ENCODE data around the gene KIF18B.
A peak's percentile ranks its signal among the peaks of the same experiment; 100 is the strongest.

KIF18B gene

DNA sequence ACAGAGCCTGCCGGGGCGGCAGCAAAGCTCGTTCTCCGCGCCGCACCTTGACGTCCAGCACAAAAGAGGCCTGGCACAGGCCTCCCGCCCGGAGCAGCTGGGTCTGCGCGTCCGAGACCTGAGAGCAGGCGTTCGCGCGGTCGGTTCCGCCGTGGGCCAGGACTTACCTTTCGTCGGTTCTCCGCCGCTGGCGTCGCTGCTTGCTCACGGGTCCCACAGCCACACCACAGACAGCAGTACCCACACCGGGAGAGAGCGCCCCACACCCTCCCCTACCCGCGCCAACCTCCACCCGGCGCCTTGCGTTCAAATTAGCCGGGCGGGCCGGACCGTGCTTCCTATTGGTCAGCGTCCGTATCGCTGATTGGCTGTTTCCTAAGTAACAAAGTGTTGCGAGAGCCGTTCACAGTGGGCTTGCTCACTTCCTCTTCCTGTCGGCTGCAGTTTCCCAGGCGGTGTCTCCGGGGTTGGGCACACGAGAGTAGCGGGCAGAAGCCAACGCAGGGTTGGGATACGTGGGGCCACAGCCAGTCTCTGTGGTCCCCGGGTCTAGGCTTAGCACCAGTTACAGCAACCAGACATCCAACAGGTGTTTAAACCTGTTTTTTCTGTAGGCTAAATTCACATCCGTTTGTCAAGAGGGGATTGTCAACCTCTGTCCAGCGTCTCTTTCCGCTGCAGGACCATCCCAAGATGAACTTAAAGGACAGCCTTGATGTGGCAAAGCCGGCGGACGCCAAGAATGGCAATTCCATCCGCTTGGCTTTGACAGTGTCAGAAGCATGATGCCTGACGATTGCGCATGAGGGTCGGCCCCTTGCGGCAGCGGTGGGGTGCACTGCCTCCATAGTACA is at the start of gene KIF18B:
KIF18B (minus strand) TSS at position 313 of the 854 bp plus-strand sequence. CDS start 11,429 bp downstream, outside the sequence.
- DNase-seq, result peak; percentile 95

GRCh38 chr17:44996304-44996703 is 48.7 kb upstream of the KIF18B start:
- no peak for DNase-seq

- DNase-seq, result no peak
Observed at GRCh38 chr17:44995436-44996001, 47.9 kb upstream of the KIF18B start.

DNA sequence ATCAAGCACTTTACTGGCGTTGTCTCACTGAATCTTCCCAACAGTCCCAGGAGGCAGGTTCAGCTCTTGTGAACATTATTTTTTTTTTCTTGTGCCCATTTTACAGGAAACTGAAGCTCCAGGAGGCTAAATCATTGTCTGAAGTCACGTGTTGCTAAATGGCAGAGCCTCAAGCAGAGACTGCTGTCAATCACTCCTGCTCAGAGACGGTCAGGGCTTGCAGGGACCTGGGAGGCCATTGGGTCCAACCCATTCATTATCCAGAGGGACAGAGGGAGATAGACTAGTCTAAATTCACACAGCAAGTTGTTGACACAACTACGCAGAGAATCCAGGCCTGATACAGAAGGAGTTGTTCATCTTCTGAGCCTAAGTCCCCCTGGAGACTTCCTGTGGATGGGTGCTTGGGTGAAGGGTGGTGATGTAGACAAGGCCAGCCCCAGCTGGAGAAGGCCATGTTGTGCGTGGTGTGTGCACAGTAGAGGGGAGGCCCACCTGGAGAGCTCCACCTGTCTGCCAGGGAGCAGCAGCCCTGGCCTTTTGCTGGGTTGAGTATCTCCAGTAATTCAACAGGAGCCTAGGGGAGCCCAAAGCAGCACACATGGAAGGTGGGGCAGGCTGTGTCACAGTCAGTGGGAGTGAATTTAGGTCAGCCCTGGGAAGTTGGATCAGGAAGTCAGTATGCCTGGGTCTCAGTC is 44.8 kb upstream of the KIF18B start:
- DNase-seq, result no peak

GRCh38 chr17:44990994-44991393 is 43.4 kb upstream of the KIF18B start:
- DNase-seq, result peak; percentile 77

GRCh38 chr17:44989552-44990138 is 42.1 kb upstream of the KIF18B start:
- DNase-seq, result no peak

GRCh38 chr17:44988044-44988942 is 40.7 kb upstream of the KIF18B start:
- DNase-seq, result no peak

- no peak for DNase-seq
Observed at GRCh38 chr17:44983563-44983962, 36.0 kb upstream of the KIF18B start.

DNA sequence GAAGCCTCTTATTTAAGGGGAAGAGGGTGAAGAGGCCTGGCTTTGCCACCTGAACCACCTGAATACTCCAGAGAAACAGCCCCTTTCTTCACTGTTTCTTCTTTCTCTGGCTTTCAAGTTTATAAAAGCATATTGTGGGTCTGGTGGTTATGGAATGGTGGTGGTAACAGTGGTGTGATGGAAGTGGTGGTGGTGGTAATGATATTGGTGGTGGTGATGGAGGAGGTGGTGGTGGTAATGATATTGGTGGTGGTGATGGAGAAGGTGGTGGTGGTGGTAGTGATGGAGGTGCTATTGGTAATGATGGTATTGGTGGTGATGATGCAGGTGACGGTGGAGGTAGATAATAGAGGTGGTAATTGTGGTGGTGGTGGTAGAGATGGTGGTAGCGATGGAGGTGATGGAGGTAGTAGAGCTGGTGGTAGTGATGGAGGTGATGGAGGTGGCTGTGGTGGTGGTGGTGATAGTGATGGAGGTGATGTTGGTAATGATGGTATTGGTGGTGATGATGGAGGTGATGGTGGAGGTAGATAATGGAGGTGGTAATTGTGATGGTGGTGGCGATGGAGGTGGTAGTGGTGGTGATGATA is 34.6 kb upstream of the KIF18B start:
- DNase-seq, result no peak

DNA sequence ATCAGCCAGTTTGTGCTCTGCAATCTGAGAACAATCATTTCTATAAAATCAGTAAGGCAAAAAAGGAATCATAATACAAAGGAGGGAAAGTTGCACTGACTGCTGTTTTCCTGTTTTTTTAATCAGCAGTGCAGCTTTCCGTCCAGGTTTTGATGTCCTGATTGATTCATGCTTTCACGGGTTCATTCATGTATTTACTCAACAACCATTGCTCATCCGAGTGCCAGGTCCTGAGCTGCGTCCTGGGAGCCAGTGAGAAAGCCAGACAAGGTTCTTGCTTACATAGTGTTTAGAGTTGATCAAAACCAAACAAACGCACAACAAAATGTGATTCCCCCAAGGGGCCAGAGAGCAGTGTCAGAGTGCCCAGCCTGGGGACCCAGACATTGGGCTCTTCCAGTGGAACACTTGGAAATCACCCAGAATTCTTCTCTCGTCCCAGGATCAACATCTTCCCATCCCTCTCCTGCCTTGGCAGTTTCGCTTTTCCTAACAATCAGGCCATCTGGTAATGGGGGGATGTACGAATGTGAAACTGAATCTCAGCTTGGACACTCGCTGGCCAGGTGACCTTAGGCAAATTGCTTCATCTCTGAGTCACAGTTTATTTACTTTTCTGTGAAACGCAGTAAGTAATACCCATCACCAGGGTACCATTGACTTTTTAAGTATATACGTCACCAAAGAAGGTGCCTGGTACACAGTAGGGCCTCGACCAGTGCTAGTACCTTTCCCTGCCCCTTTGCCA is 33.8 kb upstream of the KIF18B start:
- DNase-seq, result no peak

DNA sequence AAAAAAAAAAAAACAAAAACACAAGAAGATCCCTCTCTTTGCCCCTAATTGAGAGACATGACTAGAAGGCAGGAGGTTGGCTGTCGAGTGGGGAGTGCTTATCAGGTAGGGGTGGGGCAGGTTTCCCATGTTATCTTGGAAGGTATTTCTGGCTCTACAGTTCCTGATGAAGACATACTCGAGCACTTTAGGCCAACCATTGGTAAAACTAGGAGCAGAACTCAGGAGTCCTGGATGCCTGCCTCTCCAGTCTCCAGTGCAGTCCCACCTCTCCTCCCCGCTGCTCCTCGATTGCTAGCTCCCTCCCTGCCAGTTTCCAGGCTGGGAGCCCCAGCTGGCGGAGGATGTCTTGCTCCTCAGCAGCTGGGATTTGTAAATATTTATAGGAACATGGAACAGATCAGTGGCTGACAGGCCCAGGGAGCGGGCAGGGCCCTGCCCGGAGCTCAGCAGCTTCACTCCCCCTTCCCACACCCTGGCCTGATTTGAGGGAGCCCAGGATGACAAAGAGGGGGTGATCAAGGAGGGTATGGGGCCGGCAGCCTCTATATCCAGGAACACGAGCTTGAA is 31.9 kb upstream of the KIF18B start:
- peak; percentile 62 for DNase-seq

DNA sequence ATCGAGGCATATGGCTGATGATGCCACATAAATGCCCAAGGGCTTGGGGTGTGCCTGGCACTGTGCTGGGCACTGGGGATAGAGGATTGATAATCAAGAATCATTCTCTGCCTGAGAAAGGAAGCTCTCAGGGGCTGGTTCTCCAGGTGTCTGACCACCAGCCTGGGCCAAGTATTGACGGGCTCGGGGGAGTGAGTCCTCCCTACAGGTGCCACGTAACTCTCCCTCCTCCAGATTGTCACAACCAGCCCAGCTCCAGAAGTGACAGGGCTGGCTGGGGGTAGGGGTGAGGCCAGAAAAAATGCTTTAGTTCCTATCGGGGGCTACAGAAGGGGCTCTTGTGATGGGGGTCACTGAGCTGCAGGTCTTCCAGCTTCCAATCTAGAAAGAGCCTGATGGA is 31.2 kb upstream of the KIF18B start:
- no peak for DNase-seq

DNA sequence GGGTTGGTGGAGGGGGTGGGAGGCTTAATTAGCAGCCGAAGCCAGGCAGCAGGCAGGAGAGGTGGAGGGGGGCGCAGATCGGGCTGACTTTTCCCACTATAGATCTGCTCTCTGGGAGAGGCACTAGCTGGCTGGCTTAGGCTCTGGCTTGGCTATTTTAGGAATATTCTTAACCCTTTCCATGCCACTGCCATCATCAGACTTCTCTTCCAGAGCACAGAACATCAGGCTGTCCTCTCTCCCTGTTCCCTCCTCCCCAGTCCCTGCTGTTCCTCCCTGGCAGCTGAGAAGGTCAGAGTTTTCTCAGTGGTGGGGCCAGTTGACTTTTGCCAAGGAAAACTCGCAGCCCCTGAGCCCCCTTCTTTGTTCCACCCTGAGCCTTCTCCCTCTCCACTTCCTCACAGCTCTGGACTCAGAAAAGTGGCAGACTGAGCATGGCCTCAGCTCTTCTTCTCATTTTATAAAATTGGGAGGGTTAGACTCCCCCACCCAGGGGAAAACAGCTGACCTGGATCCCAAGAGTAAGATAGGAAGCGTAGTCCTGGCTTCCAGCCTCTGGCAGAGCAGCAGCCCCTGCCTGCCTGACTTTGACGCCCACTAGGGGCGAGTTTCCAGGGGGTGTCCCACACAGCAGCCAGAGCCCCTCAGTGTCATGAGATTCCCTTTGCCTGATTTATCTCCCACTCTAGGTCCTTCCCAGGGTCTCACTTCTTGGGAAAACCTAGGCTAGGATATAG is 30.4 kb upstream of the KIF18B start:
- DNase-seq, result peak; percentile 71

DNA sequence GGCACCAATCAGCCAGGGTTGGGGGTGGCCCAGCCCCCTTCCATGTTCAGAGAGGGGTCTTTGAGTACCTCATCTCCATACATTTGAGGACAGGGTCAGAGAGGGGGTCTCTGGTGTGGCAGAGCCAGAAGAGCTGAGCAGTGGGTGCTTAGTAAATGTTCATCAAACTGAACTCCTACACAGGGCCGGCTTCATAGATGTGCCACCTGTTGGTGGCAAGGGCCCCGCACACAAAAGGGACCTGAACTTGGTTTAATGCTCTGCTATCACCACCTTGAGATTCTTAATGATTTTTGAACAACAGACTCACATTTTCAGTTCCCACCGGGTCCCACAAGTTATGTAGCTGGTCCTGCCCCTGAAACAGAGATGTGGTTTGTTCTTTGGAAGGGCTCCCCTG is 29.5 kb upstream of the KIF18B start:
- DNase-seq, result no peak

- no peak for DNase-seq
Observed at GRCh38 chr17:44976206-44976605, 28.6 kb upstream of the KIF18B start.

- DNase-seq, result no peak
Observed at GRCh38 chr17:44972953-44973352, 25.4 kb upstream of the KIF18B start.

- DNase-seq, result no peak
Observed at GRCh38 chr17:44971776-44972483, 24.4 kb upstream of the KIF18B start.

DNA sequence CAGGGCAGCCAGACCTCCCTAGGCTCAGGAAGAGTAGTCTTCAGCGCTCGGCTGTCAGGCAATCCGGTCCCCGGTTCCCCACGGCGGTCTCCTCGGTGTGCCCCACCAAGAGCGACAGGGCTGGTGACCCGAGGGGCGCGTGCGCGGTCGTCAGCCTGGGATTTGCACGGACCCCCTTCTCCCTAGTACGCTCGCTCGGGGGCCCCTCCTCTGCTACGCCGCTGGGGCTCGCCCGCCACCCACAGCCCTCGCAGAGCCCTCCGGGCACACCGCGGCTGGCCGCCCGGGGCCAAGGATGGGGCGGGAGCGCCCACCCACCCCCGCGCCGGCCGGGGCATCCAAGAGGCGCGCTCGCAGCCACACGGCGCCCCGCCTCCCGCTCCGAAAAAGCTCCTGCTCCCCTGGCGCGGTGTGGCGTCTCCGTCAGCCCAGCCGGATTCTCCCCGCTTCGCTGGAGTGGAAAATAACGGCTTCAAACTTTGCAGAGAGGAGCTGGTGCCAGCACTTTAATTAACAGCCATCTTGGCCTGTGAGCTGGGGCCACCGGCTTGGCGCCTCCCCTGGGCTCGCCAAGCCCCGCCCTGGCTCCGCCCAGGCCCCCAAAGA is 22.7 kb upstream of the KIF18B start:
- peak; percentile 75 for DNase-seq
